Heart right ventricle (tissue), 16 donors: ENCODE data around the gene CFAP141. TPM values are rescaled to one million over a fixed set of nuclear protein-coding genes. Genes with fewer than 3 reads are reported as not detected.

Experiments
- ATAC-seq, 8 donors: fragments of 200-7000 bp; cut with Tn5 transposase; one replicate each; pipeline ENCODE4 v1.9.1; 2020; ENCODE audit warnings: mild to moderate bottlenecking in 8 of 8, moderate library complexity in 8 of 8, moderate number of reproducible peaks in 1 of 8
- DNase-seq, 2 donors: peaks; one replicate each; pipeline ENCODE4 v3.0.0-alpha.2; 2020
- H3K27ac ChIP-seq, 10 donors: fragments of 200-600 bp; sonication (generic) in 2 of 10; one replicate each; pipeline versions ENCODE4 v1.5.0 to v1.8.0; 2020 to 2022; ENCODE audit warnings: mild to moderate bottlenecking in 3 of 10
- H3K27me3 ChIP-seq, 7 donors: fragments of 200-600 bp; one replicate each; pipeline ENCODE4 v1.8.0; 2021 to 2022; ENCODE audit warnings: mild to moderate bottlenecking in 2 of 7
- H3K36me3 ChIP-seq, 9 donors: fragments of 200-600 bp; sonication (generic) in 1 of 9; one replicate each; pipeline versions ENCODE4 v1.5.0 to v1.8.0; 2020 to 2022; ENCODE audit warnings: mild to moderate bottlenecking in 2 of 9
- H3K4me1 ChIP-seq, 9 donors: fragments of 200-600 bp; sonication (generic) in 1 of 9; one replicate each; pipeline versions ENCODE4 v1.5.0 to v1.8.0; 2020 to 2022; ENCODE audit warnings: mild to moderate bottlenecking in 4 of 9
- H3K4me3 ChIP-seq, 10 donors: fragments of 200-600 bp; sonication (generic) in 2 of 10; one replicate each; pipeline versions ENCODE4 v1.5.0 to v1.8.0; 2020 to 2022; ENCODE audit warnings: mild to moderate bottlenecking in 7 of 10, moderate library complexity in 2 of 10
- H3K9me3 ChIP-seq, 11 donors: fragments of 200-600 bp in 10 of 11; sonication (generic) in 2 of 11; one replicate each; pipeline versions ENCODE4 v1.5.0 to v1.8.0; 2013 to 2022; ENCODE audit warnings: mild to moderate bottlenecking in 2 of 11, control low read depth in 1 of 11, moderate library complexity in 1 of 11
- CTCF ChIP-seq, 9 donors: fragments of 200-600 bp; sonication (generic) in 2 of 9; IDR thresholded peaks; one replicate each; pipeline versions ENCODE4 v1.5.0 to v1.8.0; 2021 to 2022; ENCODE audit warnings: antibody characterized with exemption in 9 of 9, mild to moderate bottlenecking in 5 of 9, moderate library complexity in 1 of 9
- WGBS, 2 donors: extraction: QIAGEN DNeasy Blood & Tissue Kit; methylation state at CpG; one replicate each; pipeline ENCODE4 v1.1.7; 2013; ENCODE audit warnings: inconsistent platforms in 1 of 2; 5-methylcytosine and 5-hydroxymethylcytosine counted together
- intact Hi-C, 10 donors: fragments of 100-400 bp; cut with DNase I; formaldehyde crosslinking; loops; one replicate each; pipeline versions ENCODE4 v1.11.1 to v1.14.2; 2022
- polyA plus RNA-seq, 2 donors: library from polyadenylated mRNA; stranded (reverse); fragments of 200-250 nt; gene quantifications; one replicate each; pipeline ENCODE4 v1.2.3, GENCODE V29; 2013
- total RNA-seq, 10 donors: library from RNA; stranded (reverse); fragmentation: NEBNext Ultra II Directional in 3 of 10; extraction: Animal tissue kit (Norgen Biotek cat#: 25700) in 3 of 10; gene quantifications; one replicate each; pipeline versions ENCODE4 v1.2.1 to v1.2.4, GENCODE V29; 2021 to 2023
- donor health status: Arrhythmogenic right ventricular cardiomyopathy.
- donor health status: ischemic (EF 13 %, LVEDD 7.1; RV severe dilation, severe dysfunction).
- donor health status: healthy with polysubstance abuse.
- donor health status: DM: no; HTN: yes; CAD: no.
- donor health status: DM: no; HTN: no; CAD: no.
- donor health status: ischemic (EF 25% LVEDD 6.9; RV normal size, moderate dysfunction).
- donor health status: ischemic (EF 25% LVEDD 5.7; RV mildly dilated, moderate dysfunction).
- donor health status: healthy.
- donor health status: DM: yes; HTN: yes; CAD: no.
- donor health status: Ischemic cardiomyopathy.
- donor health status: ischemic (EF 35%, LVEDD 5.7; RV mildly dilated, moderate dysfunction).
- donor health status: nonischemic (EF 11% LVEDD 7.7; RV severe dilation, severe dysfunction).
- donor health status: DM: yes; HTN: yes; CAD: no.
- donor health status: PGD.
- donor health status: ischemic (EF 29% LVEDD 5.4; RV normal size, mild dysfunction).
- donor health status: nonischemic (EF 23%, LVEDD 6.1; RV moderate dilation, normal function).

CFAP141 gene
- total and polyA plus RNA-seq, 12 donors, result 0.22 to 1.1 (median 0.92) TPM; not detected in 8

GRCh38 chr1:154166207-154166606 is 39.9 kb downstream of the CFAP141 start:
- H3K27ac ChIP-seq, result no peak overlapping the region
- 64 to 76% methylated on average over 1 of the region's 1 CpG for WGBS, 2 donors

GRCh38 chr1:154159554-154159953 is 46.6 kb downstream of the CFAP141 start:
- ATAC-seq, result no peak
- Histone ChIP-seq H3K27me3 (no peaks in the 10 kb centered on the region), H3K4me1 (peaks cover 0 to 62% (median 20%) of the 10 kb centered on the region in 9 donors)

More at GRCh38 chr1:154166207-154166606, 39.9 kb downstream of the CFAP141 start:
- peaks cover 0 to 2% (median 0%) of the 10 kb centered on the region in 9 donors for H3K4me1 ChIP-seq
- no peaks in the 10 kb centered on the region for H3K9me3 ChIP-seq
- H3K27me3 ChIP-seq, result no peaks in the 10 kb centered on the region
- no peak for DNase-seq
- peaks cover 0 to 100% (median 84%) of the 10 kb centered on the region in 9 donors for H3K36me3 ChIP-seq
- intact Hi-C loops, result no loop called here
- ATAC-seq, result no peak
- TF ChIP-seq CTCF (IDR thresholded peaks at IDR 0.05), result no peak
- H3K4me3 ChIP-seq, result no peak overlapping the region

GRCh38 chr1:154158307-154159125 is 47.6 kb downstream of the CFAP141 start:
- peak overlapping the region in 2 of 10 donors; percentile 80 to 81 for H3K27ac ChIP-seq
- no peaks in the 10 kb centered on the region for H3K27me3 ChIP-seq
- WGBS, 2 donors, result 84 to 88% methylated on average over 8 of the region's 8 CpGs
- peaks cover 0 to 72% (median 22%) of the 10 kb centered on the region in 9 donors for H3K4me1 ChIP-seq
- H3K4me3 ChIP-seq, result no peak overlapping the region
- peaks cover 0 to 90% (median 29%) of the 10 kb centered on the region in 9 donors for H3K36me3 ChIP-seq
- peaks cover 0 to 9% (median 0%) of the 10 kb centered on the region in 11 donors for H3K9me3 ChIP-seq
- no peak for TF ChIP-seq CTCF (IDR thresholded peaks at IDR 0.05)
- DNase-seq (no peak), ATAC-seq (peak in 2 of 8 donors; percentile 7 to 33)
- intact Hi-C loops, result no loop called here

More at GRCh38 chr1:154159554-154159953, 46.6 kb downstream of the CFAP141 start:
- no peak for DNase-seq
- intact Hi-C loops, result no loop called here
- TF ChIP-seq CTCF (IDR thresholded peaks at IDR 0.05), result no peak
- peak overlapping the region in 2 of 10 donors; percentile 80 to 81 for H3K27ac ChIP-seq
- peaks cover 0 to 99% (median 39%) of the 10 kb centered on the region in 9 donors for H3K36me3 ChIP-seq
- H3K4me3 ChIP-seq, result no peak overlapping the region
- H3K9me3 ChIP-seq, result peaks cover 0 to 9% (median 0%) of the 10 kb centered on the region in 11 donors

- TF ChIP-seq CTCF (IDR thresholded peaks at IDR 0.05), result no peak
- Histone ChIP-seq H3K27me3 (no peaks in the 10 kb centered on the region), H3K4me1 (peaks cover 0 to 72% (median 22%) of the 10 kb centered on the region in 9 donors), H3K4me3 (no peak overlapping the region), H3K9me3 (peaks cover 0 to 9% (median 0%) of the 10 kb centered on the region in 11 donors), H3K36me3 (peaks cover 0 to 82% (median 27%) of the 10 kb centered on the region in 9 donors), H3K27ac (peak overlapping the region in 4 of 10 donors; percentile 17 to 81 (median 56))
- peak in 1 of 2 donors; percentile 7 for DNase-seq
- intact Hi-C loops, result no loop called here
- WGBS, 2 donors, result 72 to 74% methylated on average over 7 of the region's 7 CpGs
- peak in 2 of 8 donors; percentile 48 to 59 for ATAC-seq
These were observed 48.4 kb downstream of the CFAP141 start for GRCh38 chr1:154157520-154158306.
